DND-41 (cell line): ENCODE results near the gene DDX60.
"Not testable (repeated sequence)": the region's sequence is repeated elsewhere in the genome, so short reads cannot be mapped to it uniquely, and the experiment has no call there.

Source experiments
- ATAC-seq: fragments of 200-7000 bp; cut with Tn5 transposase; 3 replicates; pipeline ENCODE4 v1.9.1; 2021; ENCODE audit warnings: low read depth; ENCODE audit not compliant: insufficient read depth
- DNase-seq: peaks from one replicate; pipeline ENCODE4 v3.0.0-alpha.2; 2020
- H2AFZ ChIP-seq: 2 replicates; pipeline ENCODE4 v1.6.0; 2012; ENCODE audit warnings: low read depth, low read length
- H3K27ac ChIP-seq: 2 replicates; pipeline ENCODE4 v1.5.1; 2012; ENCODE audit warnings: low read length, inconsistent platforms
- H3K27me3 ChIP-seq: fragments of 200-600 bp; sonication (generic); 2 replicates; pipeline ENCODE4 v1.6.0; 2012; ENCODE audit warnings: low read length, mild to moderate bottlenecking, inconsistent platforms; ENCODE audit not compliant: insufficient read depth, poor library complexity
- H3K36me3 ChIP-seq: 2 replicates; pipeline ENCODE4 v1.5.1; 2012; ENCODE audit warnings: low read length, inconsistent platforms; ENCODE audit not compliant: insufficient read depth
- H3K4me1 ChIP-seq: 2 replicates; pipeline ENCODE4 v1.5.1; 2012; ENCODE audit warnings: mild to moderate bottlenecking, low read length; ENCODE audit not compliant: insufficient read depth
- H3K4me2 ChIP-seq: 2 replicates; pipeline ENCODE4 v1.6.0; 2012; ENCODE audit warnings: mild to moderate bottlenecking, moderate library complexity, low read length, inconsistent platforms; ENCODE audit not compliant: insufficient read depth
- H3K4me3 ChIP-seq, 2 experiments: fragments of 200-600 bp in 1 of 2; shearing (Covaris generic) in 1 of 2; 2 replicates each; pipeline ENCODE4 v1.5.1; 2012 to 2016; ENCODE audit warnings: inconsistent platforms in 2 of 2, low read length in 2 of 2, mild to moderate bottlenecking in 2 of 2, low read depth in 1 of 2, moderate library complexity in 1 of 2
- H3K79me2 ChIP-seq: 2 replicates; pipeline ENCODE4 v1.6.0; 2012; ENCODE audit warnings: low read length, inconsistent platforms; ENCODE audit not compliant: insufficient read depth
- H3K9ac ChIP-seq: 2 replicates; pipeline ENCODE4 v1.6.0; 2012; ENCODE audit warnings: low read depth, mild to moderate bottlenecking, inconsistent platforms, low read length, moderate library complexity
- H3K9me3 ChIP-seq: 2 replicates; pipeline ENCODE4 v1.5.1; 2012; ENCODE audit warnings: low read length, moderate library complexity, mild to moderate bottlenecking, inconsistent platforms; ENCODE audit not compliant: insufficient read depth, severe bottlenecking
- H4K20me1 ChIP-seq: 2 replicates; pipeline ENCODE4 v1.6.0; 2012; ENCODE audit warnings: low read length; ENCODE audit not compliant: insufficient read depth
- CTCF ChIP-seq: IDR thresholded peaks from 2 replicates; pipeline ENCODE4 v1.5.1; 2012; ENCODE audit warnings: borderline replicate concordance, low read length, moderate library complexity, mild to moderate bottlenecking; ENCODE audit not compliant: poor library complexity, severe bottlenecking; ENCODE audit errors: extremely low read depth
- EZH2 ChIP-seq: IDR thresholded peaks from 3 replicates; pipeline ENCODE4 v1.6.1; 2012; ENCODE audit warnings: borderline replicate concordance, low read depth, mild to moderate bottlenecking, moderate library complexity, low read length, inconsistent platforms; ENCODE audit not compliant: severe bottlenecking

Gene DDX60

DNA sequence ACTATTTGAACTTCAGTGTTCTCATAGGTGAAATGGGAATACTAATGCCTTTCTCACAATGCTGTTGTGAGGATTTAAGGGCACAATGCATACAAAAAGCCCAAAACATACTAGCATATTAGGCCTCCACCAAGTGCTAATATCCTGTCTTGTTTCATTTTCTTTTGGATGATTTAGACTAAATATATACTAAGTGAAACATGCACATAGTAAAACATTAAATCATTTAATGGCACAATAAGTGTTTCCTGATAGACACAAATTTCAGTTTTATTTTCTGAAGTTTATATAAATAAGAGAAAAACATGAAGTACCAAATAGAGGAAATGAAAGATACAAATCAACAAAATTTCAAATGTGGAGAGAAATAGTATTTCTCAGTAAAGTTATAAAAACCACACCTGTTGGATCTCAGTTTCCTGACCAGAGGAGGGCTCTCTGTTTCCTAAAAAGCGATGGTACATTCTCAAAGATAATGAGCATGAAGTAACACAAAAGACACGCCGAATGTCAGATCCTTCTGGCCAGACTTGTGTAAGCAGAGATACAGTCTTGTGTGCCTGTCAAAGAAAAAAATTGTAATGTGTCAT, 25.1 kb downstream of the DDX60 start:
- Histone ChIP-seq H3K4me3 (no peak overlapping the region), H3K4me2 (no peak overlapping the region)

GRCh38 chr4:168291242-168291641, 27.3 kb downstream of the DDX60 start:
- H4K20me1 ChIP-seq: no peaks in the 10 kb centered on the region
- peaks cover 17% of the 10 kb centered on the region; the same call in 1 of the 2 replicates for H3K36me3 ChIP-seq

More for the DNA sequence above, 25.1 kb downstream of the DDX60 start:
- no peak overlapping the region for H3K27ac ChIP-seq
- H4K20me1 ChIP-seq: no peaks in the 10 kb centered on the region
- peaks cover 13% of the 10 kb centered on the region; the same call in 1 of the 2 replicates for H3K36me3 ChIP-seq
- TF ChIP-seq EZH2 (no peak), CTCF (no peak)
- DNase-seq (no peak), ATAC-seq (no peak)
- H3K9me3 ChIP-seq: no peaks in the 10 kb centered on the region
- H2AFZ ChIP-seq: no peak overlapping the region
- H3K27me3 ChIP-seq: no peaks in the 10 kb centered on the region
- H3K4me1 ChIP-seq: no peaks in the 10 kb centered on the region
- no peak overlapping the region for H3K9ac ChIP-seq
- no peaks in the 10 kb centered on the region for H3K79me2 ChIP-seq

DNA sequence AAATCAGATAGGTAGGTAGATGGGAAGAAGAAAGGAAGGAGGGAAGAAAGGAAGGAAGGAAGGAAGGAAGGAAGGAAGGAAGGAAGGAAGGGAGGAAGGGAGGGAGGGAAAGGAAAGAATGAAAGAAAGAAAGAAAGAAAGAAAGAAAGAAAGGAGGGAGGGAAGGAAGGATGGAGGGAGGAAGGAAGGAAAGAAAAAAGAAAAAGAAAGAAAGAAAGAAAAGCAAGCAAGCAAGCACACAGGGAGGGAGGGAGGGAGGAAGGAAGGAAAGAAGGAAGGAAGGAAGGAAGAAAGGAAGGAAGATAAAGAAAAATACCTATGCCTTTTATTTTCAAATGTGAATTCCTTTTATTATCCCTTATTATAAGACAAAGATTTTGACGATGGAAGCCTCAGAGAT, 32.7 kb downstream of the DDX60 start:
- not testable (repeated sequence) for DNase-seq, H3K9ac ChIP-seq, H3K9me3 ChIP-seq, H4K20me1 ChIP-seq, ATAC-seq, H3K27ac ChIP-seq, H3K27me3 ChIP-seq, H3K79me2 ChIP-seq, H3K4me2 ChIP-seq, H3K4me3 ChIP-seq, H3K4me1 ChIP-seq, H2AFZ ChIP-seq
- H3K36me3 ChIP-seq: peaks cover 18% of the 10 kb centered on the region; the same call in 1 of the 2 replicates

More at GRCh38 chr4:168291242-168291641, 27.3 kb downstream of the DDX60 start:
- ATAC-seq: no peak
- Histone ChIP-seq H3K9me3 (no peaks in the 10 kb centered on the region), H3K4me3 (no peak overlapping the region), H3K4me1 (no peaks in the 10 kb centered on the region), H3K27me3 (no peaks in the 10 kb centered on the region), H2AFZ (no peak overlapping the region), H3K4me2 (no peak overlapping the region), H3K9ac (no peak overlapping the region), H3K27ac (no peak overlapping the region), H3K79me2 (no peaks in the 10 kb centered on the region)
- no peak for DNase-seq
- TF ChIP-seq EZH2: no peak
- no peak for TF ChIP-seq CTCF

GRCh38 chr4:168279556-168279955, 39.0 kb downstream of the DDX60 start:
- Histone ChIP-seq H3K4me3 (no peak overlapping the region), H3K9ac (no peak overlapping the region), H4K20me1 (no peaks in the 10 kb centered on the region), H3K27me3 (no peaks in the 10 kb centered on the region), H3K27ac (no peak overlapping the region), H3K36me3 (peaks cover 30% of the 10 kb centered on the region; the same call in 1 of the 2 replicates), H3K9me3 (no peaks in the 10 kb centered on the region), H2AFZ (no peak overlapping the region), H3K4me1 (no peaks in the 10 kb centered on the region), H3K79me2 (no peaks in the 10 kb centered on the region), H3K4me2 (no peak overlapping the region)
- ATAC-seq: no peak
- no peak for DNase-seq
- no peak for TF ChIP-seq EZH2
- no peak for TF ChIP-seq CTCF
